Esophagus squamous epithelium (tissue), 5 donors: Measurements from ENCODE around the gene SH3GL3. TPM values are rescaled to one million over a fixed set of nuclear protein-coding genes. Genes with fewer than 3 reads are reported as not detected.

Source experiments
- DNase-seq: peaks from one replicate; lab custom pipeline; 2025; lab: John Stamatoyannopoulos, UW
- H3K27ac ChIP-seq, 4 donors: fragments of 200-600 bp; sonication (generic); one replicate each; pipeline ENCODE4 v1.5.1; 2016 to 2019; ENCODE audit warnings: mild to moderate bottlenecking in 1 of 4
- H3K27me3 ChIP-seq, 4 donors: fragments of 200-600 bp; sonication (generic); 1 replicate in 3 of 4; 2 replicates in 1 of 4; pipeline versions ENCODE4 v1.5.1 to v1.6.0; 2017 to 2021; ENCODE audit warnings: antibody characterized with exemption in 1 of 4
- H3K36me3 ChIP-seq, 3 donors: fragments of 200-600 bp; sonication (generic); one replicate each; pipeline ENCODE4 v1.5.1; 2016 to 2019
- H3K4me1 ChIP-seq, 3 donors: fragments of 200-600 bp; sonication (generic); one replicate each; pipeline ENCODE4 v1.5.1; 2017 to 2019
- H3K4me3 ChIP-seq, 4 donors: fragments of 200-600 bp; sonication (generic); 1 replicate in 3 of 4; 2 replicates in 1 of 4; pipeline ENCODE4 v1.5.1; 2016 to 2019; ENCODE audit warnings: mild to moderate bottlenecking in 2 of 4, moderate library complexity in 1 of 4
- H3K9me3 ChIP-seq, 3 donors: fragments of 200-600 bp; sonication (generic); one replicate each; pipeline ENCODE4 v1.5.1; 2016 to 2019
- POLR2A ChIP-seq, 4 donors: fragments of 450-650 bp; IDR thresholded peaks; one replicate each; pipeline ENCODE4 v1.6.1; 2017; ENCODE audit warnings: antibody characterized with exemption in 4 of 4, mild to moderate bottlenecking in 4 of 4, moderate library complexity in 3 of 4
- WGBS, 2 donors: methylation state at CpG; one replicate each; pipeline ENCODE4 v1.1.5; 2018; 5-methylcytosine and 5-hydroxymethylcytosine counted together
- intact Hi-C: fragments of 100-400 bp; cut with DNase I; formaldehyde crosslinking; loops from one replicate; pipeline ENCODE4 v1.15.0; 2022
- total RNA-seq, 4 donors: library from RNA; depleted of rRNA; stranded (reverse); fragments of >200 nt; gene quantifications; one replicate each; pipeline ENCODE4 v1.1.0, GENCODE V29; 2016
- TF ChIP-seq, protein P1 (sequence below), 6 experiments: fragments of 450-650 bp in 4 of 6; fragments of 200-600 bp in 2 of 6; sonication (generic) in 2 of 6; IDR thresholded peaks; one replicate each; pipeline ENCODE4 v1.5.1; 2016 to 2019; ENCODE audit warnings: antibody characterized with exemption in 6 of 6, mild to moderate bottlenecking in 4 of 6, moderate library complexity in 4 of 6
- donor health status: DM: yes; HTN: yes; CAD: no.

Gene SH3GL3
- total RNA-seq, 4 donors from 2014 or later, result 0.57 to 5.7 (median 2.1) TPM

DNA sequence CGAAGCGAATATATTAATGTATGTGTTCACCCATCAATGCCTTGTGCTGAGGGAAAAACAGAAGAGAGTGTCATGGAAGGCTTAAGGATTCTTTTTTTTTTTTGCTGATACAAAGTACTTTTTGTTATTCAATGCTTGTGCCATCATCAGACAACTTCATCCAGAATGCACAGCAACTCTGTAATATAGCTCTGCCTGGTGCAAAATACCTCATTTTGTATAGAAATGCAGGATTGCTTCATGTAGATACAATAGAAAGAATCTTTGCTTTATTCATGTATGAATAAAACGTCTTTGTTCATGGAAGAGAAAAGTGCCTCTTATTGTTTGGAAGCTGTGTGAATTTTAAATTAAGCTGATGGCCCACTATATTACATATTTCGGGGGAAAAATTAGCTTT, 62.9 kb downstream of the SH3GL3 start:
- intact Hi-C loops, result no loop called here
- WGBS, 2 donors, result 71 to 89% methylated on average over 4 of the region's 4 CpGs

DNA sequence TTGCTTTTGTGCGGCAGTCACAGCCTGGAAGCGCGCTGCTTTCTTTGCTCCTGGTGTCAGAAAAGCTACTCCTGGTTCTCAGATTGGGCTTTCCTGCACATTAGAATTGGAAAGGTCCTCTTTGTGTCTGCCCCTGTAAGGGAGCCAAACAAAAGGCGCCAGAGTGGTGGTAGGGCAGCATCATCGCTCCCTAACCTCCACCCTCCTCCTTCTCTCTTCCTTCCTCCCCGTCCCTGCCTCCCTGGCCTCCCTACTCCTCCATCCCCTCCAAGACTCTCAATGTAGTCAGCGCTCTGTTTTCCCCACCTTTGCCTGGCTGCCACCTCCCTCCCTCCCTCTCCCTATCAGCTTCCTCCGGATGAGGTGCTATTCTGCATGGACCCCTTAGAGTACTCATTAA, 65.3 kb downstream of the SH3GL3 start:
- Histone ChIP-seq H3K36me3 (no peaks in the 10 kb centered on the region), H3K4me3 (no peak overlapping the region), H3K27me3 (no peaks in the 10 kb centered on the region), H3K9me3 (no peaks in the 10 kb centered on the region), H3K4me1 (no peaks in the 10 kb centered on the region), H3K27ac (no peak overlapping the region)
- no peak for DNase-seq
- intact Hi-C loops, result no loop called here
- WGBS, 2 donors, result 79 to 80% methylated on average over 8 of the region's 8 CpGs
- TF ChIP-seq, protein P1, sequence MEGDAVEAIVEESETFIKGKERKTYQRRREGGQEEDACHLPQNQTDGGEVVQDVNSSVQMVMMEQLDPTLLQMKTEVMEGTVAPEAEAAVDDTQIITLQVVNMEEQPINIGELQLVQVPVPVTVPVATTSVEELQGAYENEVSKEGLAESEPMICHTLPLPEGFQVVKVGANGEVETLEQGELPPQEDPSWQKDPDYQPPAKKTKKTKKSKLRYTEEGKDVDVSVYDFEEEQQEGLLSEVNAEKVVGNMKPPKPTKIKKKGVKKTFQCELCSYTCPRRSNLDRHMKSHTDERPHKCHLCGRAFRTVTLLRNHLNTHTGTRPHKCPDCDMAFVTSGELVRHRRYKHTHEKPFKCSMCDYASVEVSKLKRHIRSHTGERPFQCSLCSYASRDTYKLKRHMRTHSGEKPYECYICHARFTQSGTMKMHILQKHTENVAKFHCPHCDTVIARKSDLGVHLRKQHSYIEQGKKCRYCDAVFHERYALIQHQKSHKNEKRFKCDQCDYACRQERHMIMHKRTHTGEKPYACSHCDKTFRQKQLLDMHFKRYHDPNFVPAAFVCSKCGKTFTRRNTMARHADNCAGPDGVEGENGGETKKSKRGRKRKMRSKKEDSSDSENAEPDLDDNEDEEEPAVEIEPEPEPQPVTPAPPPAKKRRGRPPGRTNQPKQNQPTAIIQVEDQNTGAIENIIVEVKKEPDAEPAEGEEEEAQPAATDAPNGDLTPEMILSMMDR (IDR thresholded peaks at IDR 0.05), result no peak
- TF ChIP-seq POLR2A (IDR thresholded peaks at IDR 0.05), result no peak

More for the DNA sequence above, 62.9 kb downstream of the SH3GL3 start:
- DNase-seq, result no peak
- Histone ChIP-seq H3K27ac (no peak overlapping the region), H3K4me1 (no peaks in the 10 kb centered on the region), H3K36me3 (no peaks in the 10 kb centered on the region), H3K4me3 (no peak overlapping the region), H3K27me3 (no peaks in the 10 kb centered on the region), H3K9me3 (no peaks in the 10 kb centered on the region)
- no peak for TF ChIP-seq POLR2A (IDR thresholded peaks at IDR 0.05)
- TF ChIP-seq, protein P1 (IDR thresholded peaks at IDR 0.05), result no peak

DNA sequence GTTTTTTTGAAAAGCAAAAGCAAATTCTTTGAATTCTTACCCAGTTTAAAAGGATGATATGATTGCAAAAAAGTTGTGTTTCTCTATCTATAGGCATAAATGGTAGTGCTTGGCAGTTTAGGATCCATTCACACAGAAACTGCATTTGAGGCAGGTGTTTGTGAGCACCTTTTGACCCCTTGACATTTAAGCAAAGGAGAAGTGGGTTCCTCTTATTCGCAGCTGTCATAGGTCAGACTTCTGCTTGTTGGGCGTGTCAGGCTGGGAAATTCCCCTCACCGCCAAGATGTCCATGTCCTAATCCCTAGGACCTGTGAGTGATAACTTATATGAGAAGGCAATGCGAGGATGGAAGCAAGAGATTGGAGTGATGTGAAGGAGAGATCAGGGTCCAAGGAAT, 67.4 kb downstream of the SH3GL3 start:
- Histone ChIP-seq H3K36me3 (no peaks in the 10 kb centered on the region), H3K4me3 (no peak overlapping the region), H3K4me1 (no peaks in the 10 kb centered on the region), H3K27me3 (no peaks in the 10 kb centered on the region), H3K27ac (no peak overlapping the region), H3K9me3 (no peaks in the 10 kb centered on the region)
- no peak for DNase-seq
- WGBS, 2 donors, result 50 to 65% methylated on average over 2 to 4 of the region's 4 CpGs
- TF ChIP-seq, protein P1 (IDR thresholded peaks at IDR 0.05), result no peak
- no peak for TF ChIP-seq POLR2A (IDR thresholded peaks at IDR 0.05)
- intact Hi-C loops, result no loop called here

DNA sequence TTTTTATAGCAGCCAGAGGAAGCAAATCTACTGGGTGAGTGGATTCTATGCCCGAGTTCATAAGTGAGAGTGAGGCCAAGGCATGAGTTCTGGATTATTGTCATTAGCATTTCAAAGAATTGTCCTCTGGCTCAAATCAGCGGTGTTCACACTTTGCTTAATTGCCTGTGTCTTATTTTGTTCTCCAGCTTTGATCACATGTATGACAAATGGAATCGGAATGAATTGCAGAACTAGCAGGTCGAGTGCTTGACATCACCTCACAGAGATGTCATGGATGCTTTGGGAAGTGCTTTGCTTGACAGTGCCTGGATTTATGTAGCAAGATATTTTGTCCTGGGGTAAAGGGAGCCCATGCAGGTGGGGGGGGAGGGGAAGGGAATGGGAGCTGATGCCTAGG, 68.0 kb downstream of the SH3GL3 start:
- TF ChIP-seq, protein P1 (IDR thresholded peaks at IDR 0.05), result no peak
- TF ChIP-seq POLR2A (IDR thresholded peaks at IDR 0.05), result no peak
- 32 to 42% methylated on average over 3 to 4 of the region's 4 CpGs for WGBS, 2 donors
- H3K4me3 ChIP-seq, result no peak overlapping the region
- no peaks in the 10 kb centered on the region for H3K4me1 ChIP-seq
- no peaks in the 10 kb centered on the region for H3K9me3 ChIP-seq
- no peaks in the 10 kb centered on the region for H3K36me3 ChIP-seq
- no peak for DNase-seq
- peaks cover 0 to under 1% (median 0%) of the 10 kb centered on the region in 4 donors for H3K27me3 ChIP-seq
- no peak overlapping the region for H3K27ac ChIP-seq
- intact Hi-C loops, result no loop called here

DNA sequence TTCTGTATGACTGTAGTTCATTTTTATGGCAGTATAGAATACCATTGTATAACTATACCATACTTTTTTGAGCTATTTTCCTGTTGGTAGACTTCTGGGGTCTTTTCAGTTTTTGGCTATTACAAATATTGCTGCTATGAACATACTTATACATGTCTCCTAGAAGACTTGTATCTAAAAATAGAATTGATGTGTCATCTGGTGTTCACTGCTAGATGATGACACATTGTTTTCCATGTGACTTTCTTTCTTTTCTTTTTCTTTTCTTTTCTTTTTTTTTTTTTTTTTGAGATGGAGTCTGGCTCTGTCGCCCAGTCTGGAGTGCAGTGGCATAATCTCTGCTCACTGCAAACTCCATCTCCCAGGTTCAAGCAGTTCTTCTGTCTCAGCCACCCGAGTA, 69.8 kb downstream of the SH3GL3 start:
- no peaks in the 10 kb centered on the region for H3K36me3 ChIP-seq
- no peaks in the 10 kb centered on the region for H3K9me3 ChIP-seq
- 81 to 100% methylated on average over 2 of the region's 2 CpGs for WGBS, 2 donors
- H3K4me3 ChIP-seq, result no peak overlapping the region
- H3K27ac ChIP-seq, result no peak overlapping the region
- no peak for DNase-seq
- TF ChIP-seq, protein P1 (IDR thresholded peaks at IDR 0.05), result no peak
- TF ChIP-seq POLR2A (IDR thresholded peaks at IDR 0.05), result no peak
- peaks cover 0 to 11% (median 0%) of the 10 kb centered on the region in 4 donors for H3K27me3 ChIP-seq
- no peaks in the 10 kb centered on the region for H3K4me1 ChIP-seq
- intact Hi-C loops, result no loop called here
